K562 (cell line): ENCODE data around the gene CDC45.

Source experiments
- GATA2 ChIP-seq: sonication (generic); formaldehyde crosslinking; IDR thresholded peaks from 2 replicates; pipeline ENCODE4 v1.4.0; 2020; ENCODE audit warnings: mild to moderate bottlenecking, missing genetic modification reagents
- GTF2F1 ChIP-seq: IDR thresholded peaks from 2 replicates; pipeline ENCODE4 v1.6.1; 2011; ENCODE audit warnings: low read depth, low read length, improper control_type of control experiment
- MTA2 ChIP-seq: fragments of 450-650 bp; IDR thresholded peaks from 2 replicates; pipeline ENCODE4 v1.6.1; 2016; ENCODE audit warnings: low read depth
- NBN ChIP-seq: fragments of 450-650 bp; IDR thresholded peaks from 2 replicates; pipeline ENCODE4 v1.6.1; 2016; ENCODE audit warnings: low read depth, mild to moderate bottlenecking
- SAP30 ChIP-seq: fragments of 200-600 bp; sonication (generic); IDR thresholded peaks from 2 replicates; pipeline ENCODE4 v1.6.1; 2012; ENCODE audit warnings: borderline replicate concordance, low read depth, mild to moderate bottlenecking, moderate library complexity, low read length, control low read depth, inconsistent platforms; ENCODE audit not compliant: insufficient read depth, poor library complexity, severe bottlenecking
- ZNF449 ChIP-seq: fragments of 250-450 bp; sonication (Bioruptor Pico); IDR thresholded peaks from 2 replicates; pipeline ENCODE4 v1.8.0; 2022; ENCODE audit warnings: moderate library complexity, mild to moderate bottlenecking, inconsistent platforms
- ZNF512 ChIP-seq: IDR thresholded peaks from 2 replicates; pipeline ENCODE4 v1.6.1; 2016; ENCODE audit warnings: missing genetic modification characterization, missing compliant biosample characterization

- no peak for TF ChIP-seq MTA2
- no peak for TF ChIP-seq ZNF449 (CRISPR knock-in tag)
- TF ChIP-seq NBN: no peak
- no peak for TF ChIP-seq GTF2F1
- TF ChIP-seq SAP30: no peak
- TF ChIP-seq ZNF512 (tag): no peak
- TF ChIP-seq GATA2 (CRISPR knock-in tag): no peak
Measured at GRCh38 chr22:19453718-19454117, 26.0 kb upstream of the CDC45 start.
